K562 (cell line): ENCODE measurements around the gene ANO10. TPM values are rescaled to one million over a fixed set of nuclear protein-coding genes. Genes with fewer than 3 reads are reported as not detected.

Source experiments
- ATAC-seq: fragments of 200-7000 bp; cut with Tn5 transposase; 3 replicates; pipeline ENCODE4 v1.9.1; 2020; ENCODE audit warnings: moderate library complexity
- BruUV-seq: library from RNA; stranded (reverse); fragments of 400-500 nt; replicated peaks from 2 replicates; lab custom pipeline; 2021; lab: Mats Ljungman, UMichigan
- CTCF ChIA-PET: fragments of 300-600 bp; formaldehyde crosslinking; extraction: SDS; loops from one replicate; lab custom pipeline; 2021; ENCODE audit warnings: low intra/inter-chr PET ratio; lab: Yijun Ruan, JAX
- POLR2A ChIA-PET: fragments of 300-600, 350-650 bp; sonication (Branson Sonifier 250); formaldehyde crosslinking; extraction: SDS; loops from one replicate; lab custom pipeline; 2021; ENCODE audit warnings: antibody characterized with exemption, inconsistent platforms; lab: Yijun Ruan, JAX
- DNase-seq, 4 experiments: peaks; one replicate each; pipeline versions ENCODE4 v3.0.0 to v3.0.0-alpha.2; 2011 to 2018; ENCODE audit warnings: low spot score in 3 of 4, mixed read lengths in 3 of 4; ENCODE audit errors: extremely low read depth in 1 of 4
- FAIRE-seq: peaks from 2 replicates; lab custom pipeline; 2011; peaks lifted over from hg19 to GRCh38; lab: Jason Lieb, UNC
- H2AFZ ChIP-seq: 2 replicates; pipeline ENCODE4 v1.6.0; 2011; ENCODE audit warnings: low read depth, low read length, control low read depth, inconsistent platforms
- H3K27ac ChIP-seq: fragments of 200-600 bp; 3 replicates; pipeline ENCODE4 v1.8.0; 2011; ENCODE audit warnings: low read depth, mild to moderate bottlenecking, control low read depth, inconsistent platforms, low read length, moderate library complexity, mixed read lengths; ENCODE audit errors: extremely low read depth
- H3K27me3 ChIP-seq, 2 experiments: fragments of 300-600 bp in 1 of 2; 2 replicates in 1 of 2; 3 replicates in 1 of 2; pipeline versions ENCODE4 v1.6.0 to v1.8.0; 2011; ENCODE audit warnings: inconsistent platforms in 2 of 2, low read length in 2 of 2, mild to moderate bottlenecking in 1 of 2, mixed read lengths in 1 of 2, moderate library complexity in 1 of 2; ENCODE audit not compliant: control insufficient read depth in 2 of 2, insufficient read depth in 2 of 2
- H3K36me3 ChIP-seq: fragments of 300-600 bp; 3 replicates; pipeline ENCODE4 v1.8.0; 2011; ENCODE audit warnings: mild to moderate bottlenecking, low read length, inconsistent platforms; ENCODE audit not compliant: control insufficient read depth, insufficient read depth
- H3K4me1 ChIP-seq, 2 experiments: fragments of 200-600 bp in 1 of 2; replicated peaks in 1 of 2; 2 replicates in 1 of 2; 3 replicates in 1 of 2; pipeline versions ENCODE4 v1.5.1 to v1.8.0; 2011; ENCODE audit warnings: inconsistent platforms in 2 of 2, low read length in 2 of 2, mild to moderate bottlenecking in 1 of 2, mixed read lengths in 1 of 2, moderate library complexity in 1 of 2; ENCODE audit not compliant: control insufficient read depth in 2 of 2, insufficient read depth in 2 of 2
- H3K4me2 ChIP-seq: 2 replicates; pipeline ENCODE4 v1.6.1; 2011; ENCODE audit warnings: low read length, control low read depth, inconsistent platforms, mixed read lengths; ENCODE audit not compliant: insufficient read depth
- H3K4me3 ChIP-seq: fragments of 200-600 bp; sonication (generic), shearing (Covaris generic); 2 replicates; pipeline ENCODE4 v1.5.1; 2016; ENCODE audit warnings: control low read depth, inconsistent platforms
- H3K79me2 ChIP-seq: fragments of 200-600 bp; 3 replicates; pipeline ENCODE4 v1.8.0; 2011; ENCODE audit warnings: low read length, inconsistent platforms; ENCODE audit not compliant: control insufficient read depth, insufficient read depth
- H3K9ac ChIP-seq, 2 experiments: 2 replicates each; pipeline versions ENCODE4 v1.6.0 to v1.6.1; 2011; ENCODE audit warnings: low read depth in 2 of 2, low read length in 2 of 2, control low read depth in 1 of 2, inconsistent platforms in 1 of 2, mild to moderate bottlenecking in 1 of 2, mixed read lengths in 1 of 2; ENCODE audit not compliant: insufficient read depth in 1 of 2
- H3K9me1 ChIP-seq: one replicate; pipeline ENCODE4 v1.6.0; 2011; ENCODE audit warnings: inconsistent platforms, mild to moderate bottlenecking, low read length, moderate library complexity; ENCODE audit not compliant: control insufficient read depth, insufficient read depth
- H3K9me3 ChIP-seq: replicated peaks from 2 replicates; pipeline ENCODE4 v1.5.1; 2011; ENCODE audit warnings: low read depth, low read length, inconsistent platforms; ENCODE audit not compliant: control insufficient read depth, insufficient read depth
- H4K20me1 ChIP-seq: replicated peaks from 2 replicates; pipeline ENCODE4 v1.6.1; 2011; ENCODE audit warnings: low read length, inconsistent platforms, mixed read lengths; ENCODE audit not compliant: control insufficient read depth, insufficient read depth
- ATF3 ChIP-seq, 2 experiments: fragments of 450-650 bp in 1 of 2; sonication (generic) in 1 of 2; formaldehyde crosslinking in 1 of 2; IDR thresholded peaks in 1 of 2; conservative IDR thresholded peaks in 1 of 2; 2 replicates each; pipeline versions ENCODE4 v1.6.1 to v1.8.1; 2016 to 2023; ENCODE audit warnings: mild to moderate bottlenecking in 2 of 2, moderate library complexity in 2 of 2, inconsistent platforms in 1 of 2, missing genetic modification reagents in 1 of 2
- SMARCB1 ChIP-seq: IDR thresholded peaks from 2 replicates; pipeline ENCODE4 v1.6.1; 2011; ENCODE audit warnings: improper control_type of control experiment, low read depth; ENCODE audit not compliant: insufficient read length
- ZNF75A ChIP-seq: fragments of 450-650 bp; formaldehyde crosslinking; IDR thresholded peaks from 2 replicates; pipeline ENCODE4 v1.4.0; 2020; ENCODE audit warnings: mild to moderate bottlenecking
- WGBS: fragments of 100-300 bp; shearing (Covaris generic); methylation state at CpG from one replicate; pipeline ENCODE4 v1.1.6; 2016; ENCODE audit warnings: low coverage, mixed read lengths; ENCODE audit not compliant: insufficient coverage; ENCODE audit errors: missing lambda C conversion rate; 5-methylcytosine and 5-hydroxymethylcytosine counted together
- in situ Hi-C: fragments of 300-500 bp; cut with MboI; formaldehyde crosslinking; loops from 4 replicates; pipeline ENCODE4 v1.15.0; 2018; ENCODE audit warnings: inconsistent platforms, mixed read lengths
- intact Hi-C: fragments of 100-400 bp; cut with micrococcal nuclease; formaldehyde crosslinking; loops from 2 replicates; pipeline ENCODE4 v1.14.2; 2022
- polyA plus RNA-seq, 8 experiments: library from polyadenylated mRNA; depleted of rRNA in 4 of 8; stranded (reverse) in 5 of 8; unstranded in 3 of 8; fragments of >200 nt; fragmentation: Nextera tagmentation in 2 of 8; fragmentation: Illumina TruSeq in 1 of 8; extraction: Ambion mirVana in 2 of 8; extraction: Trizol in 1 of 8; gene quantifications; 2 replicates each; pipeline versions ENCODE4 v1.2.1 to v1.2.3, GENCODE V29; 2011 to 2014; ENCODE audit warnings: inconsistent platforms in 1 of 8, missing spikeins in 1 of 8
- total RNA-seq, 7 experiments: library from RNA; depleted of rRNA in 6 of 7; stranded (reverse); fragments of >200 nt in 6 of 7; fragmentation: Illumina TruSeq in 2 of 7; extraction: Trizol in 2 of 7; gene quantifications; 2 replicates each; pipeline versions ENCODE4 v1.2.1 to v1.2.3, GENCODE V29; 2011 to 2021; ENCODE audit warnings: low replicate concordance in 1 of 7

ANO10 gene
- total and polyA plus RNA-seq, 9 of the 15 experiments (the other 6 are each of a cell fraction or from before 2014, with no cell fraction given) = 6.4 to 46.0 (median 32.3) TPM

GRCh38 chr3:43423142-43423541 is 198.7 kb downstream of the ANO10 start:
- H3K4me1 ChIP-seq = no peaks in the 10 kb centered on the region
- ChIA-PET CTCF (no interaction called here), POLR2A (interaction anchor here (1.3 kb wide), 1 partner anchor 22 kb away, joined by 3 read pairs; no protein-coding TSS in a partner anchor)
- no peak overlapping the region for H3K4me2 ChIP-seq
- no peak overlapping the region for H3K4me3 ChIP-seq
- ATAC-seq = no peak
- WGBS = 53% methylated on average over 3 of the region's 3 CpGs
- in situ Hi-C loops (no loop called here), intact Hi-C loops (no loop called here)
- H2AFZ ChIP-seq = no peak overlapping the region
- H3K9me3 ChIP-seq = no peaks in the 10 kb centered on the region
- no peaks in the 10 kb centered on the region for H3K9me1 ChIP-seq
- FAIRE-seq = no peak
- H4K20me1 ChIP-seq = no peaks in the 10 kb centered on the region
- H3K36me3 ChIP-seq = no peaks in the 10 kb centered on the region
- no peak for DNase-seq
- no TSS peak for BruUV-seq
- no peaks in the 10 kb centered on the region for H3K79me2 ChIP-seq
- TF ChIP-seq ZNF75A (CRISPR knock-in tag) (no peak), ATF3 (IDR thresholded peaks at IDR 0.05) (0 out of 2 replicates have a peak, but pooled peaks have one; percentile 10), ATF3 (CRISPR knock-in tag; conservative IDR thresholded peaks at IDR 0.05) (no peak), SMARCB1 (no peak)
- TF ChIP-seq, all 486 proteins: peak for 1
- no peak overlapping the region for H3K9ac ChIP-seq
- no peak overlapping the region for H3K27ac ChIP-seq
- no peaks in the 10 kb centered on the region for H3K27me3 ChIP-seq
